HG03565 (cell line): ENCODE data around the gene FECH.
"Not testable (repeated sequence)": the region's sequence is repeated elsewhere in the genome, so short reads cannot be mapped to it uniquely, and the experiment has no call there.

Experiments
- ATAC-seq: cut with Tn5 transposase; IDR thresholded peaks from one replicate; pipeline ENCODE4 v1.9.1; 2021; ENCODE audit warnings: mild to moderate bottlenecking, moderate library complexity; ENCODE audit not compliant: unreplicated experiment

The FECH gene, protein sequence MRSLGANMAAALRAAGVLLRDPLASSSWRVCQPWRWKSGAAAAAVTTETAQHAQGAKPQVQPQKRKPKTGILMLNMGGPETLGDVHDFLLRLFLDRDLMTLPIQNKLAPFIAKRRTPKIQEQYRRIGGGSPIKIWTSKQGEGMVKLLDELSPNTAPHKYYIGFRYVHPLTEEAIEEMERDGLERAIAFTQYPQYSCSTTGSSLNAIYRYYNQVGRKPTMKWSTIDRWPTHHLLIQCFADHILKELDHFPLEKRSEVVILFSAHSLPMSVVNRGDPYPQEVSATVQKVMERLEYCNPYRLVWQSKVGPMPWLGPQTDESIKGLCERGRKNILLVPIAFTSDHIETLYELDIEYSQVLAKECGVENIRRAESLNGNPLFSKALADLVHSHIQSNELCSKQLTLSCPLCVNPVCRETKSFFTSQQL

DNA sequence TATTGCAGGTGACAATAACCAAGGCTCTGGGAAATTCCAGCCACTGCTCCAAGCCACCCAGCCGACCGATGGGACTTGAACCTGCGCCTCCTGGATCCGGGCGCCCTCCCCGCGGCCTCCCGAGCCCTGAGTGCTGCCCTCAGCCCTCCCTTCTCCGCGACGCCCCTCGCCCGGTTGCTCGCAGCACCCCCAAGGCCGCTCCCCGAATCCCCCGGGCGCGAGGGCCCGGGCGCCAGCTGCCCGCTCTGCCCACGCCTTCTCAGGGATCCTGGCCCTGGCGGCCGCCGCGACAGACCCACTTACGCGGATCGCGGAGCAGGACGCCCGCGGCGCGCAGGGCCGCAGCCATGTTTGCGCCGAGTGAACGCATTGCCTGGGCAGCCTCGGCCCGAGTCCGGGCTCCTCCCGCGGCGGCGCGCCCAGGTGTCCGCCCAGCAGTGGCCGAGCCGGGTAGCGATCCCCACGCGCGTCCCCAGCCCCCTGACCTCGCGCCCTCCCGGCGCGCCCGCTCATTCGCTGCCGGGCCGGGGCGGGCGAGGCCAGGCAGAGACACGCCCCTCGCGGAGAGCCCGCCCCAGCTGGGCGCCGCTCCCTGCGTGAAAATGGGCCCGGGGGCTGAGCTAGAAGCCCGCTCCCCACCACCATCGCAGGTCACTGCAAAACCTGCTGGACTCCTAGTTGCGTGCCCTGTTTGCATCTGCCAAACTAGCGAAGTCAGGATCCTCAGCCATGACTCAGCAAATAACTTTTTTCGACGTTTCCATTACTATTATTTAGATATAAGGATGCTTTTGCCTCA, at the start of gene FECH:
FECH (minus strand) TSS at position 452 of the 799 bp plus-strand sequence; CDS start at position 370, 82 bp downstream.
- ATAC-seq = peak; percentile 83

DNA sequence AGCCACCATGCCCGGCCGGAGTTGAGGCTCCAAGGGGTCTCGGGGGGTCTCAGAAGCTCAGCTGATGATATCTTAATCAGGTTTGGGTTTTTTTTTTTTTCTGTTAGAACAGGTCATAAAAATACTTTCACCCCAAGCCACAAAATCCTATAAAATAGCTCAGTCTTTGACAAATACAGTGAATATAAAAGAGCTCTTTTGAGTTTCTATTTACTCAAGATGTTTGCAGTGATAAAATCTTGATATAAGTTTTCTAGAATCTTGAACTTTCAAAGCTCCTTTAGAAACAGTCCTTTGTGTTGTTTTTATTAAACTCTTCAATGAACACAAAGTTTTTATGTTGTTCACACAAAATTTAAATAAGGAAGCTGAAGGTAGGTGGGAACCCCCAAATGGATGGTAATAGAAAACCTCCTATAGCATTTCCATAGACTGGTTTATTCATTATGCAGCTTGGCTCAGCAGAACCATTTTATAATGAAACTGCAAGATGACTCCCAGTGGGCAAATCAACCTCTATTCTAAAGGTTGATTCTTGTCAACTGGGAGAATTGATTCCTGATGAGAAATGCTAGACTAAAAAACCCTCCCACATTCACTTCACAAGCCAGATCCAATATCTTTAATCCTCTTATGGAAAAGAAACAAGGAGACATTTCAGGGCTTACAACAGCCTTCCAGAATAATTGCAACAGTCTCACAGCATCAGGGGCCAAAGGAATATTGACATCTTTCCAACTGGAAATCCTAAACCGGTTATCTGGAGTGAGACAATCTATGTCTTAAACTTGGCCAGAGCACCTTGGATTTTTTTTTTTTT, 48.7 kb upstream of the FECH start:
- no peak for ATAC-seq

DNA sequence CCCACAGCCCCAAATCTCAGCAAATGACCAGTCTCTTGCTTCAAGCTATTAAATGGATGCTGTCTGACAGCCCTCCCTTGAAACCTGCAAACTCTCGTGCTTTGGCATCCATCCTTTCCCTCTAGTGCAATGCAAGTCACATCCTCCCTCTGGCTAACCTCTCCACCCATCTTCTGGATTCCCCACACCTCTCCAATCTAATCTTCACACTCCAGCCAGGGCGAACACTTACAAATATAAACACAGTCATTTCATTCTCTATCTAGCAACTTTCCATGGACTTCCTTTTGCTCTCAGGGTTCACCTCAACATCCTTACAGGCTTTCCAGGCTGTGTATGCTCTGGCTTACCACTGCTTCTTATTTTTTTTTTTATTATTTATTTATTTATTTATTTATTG, 45.2 kb upstream of the FECH start:
- no peak for ATAC-seq

DNA sequence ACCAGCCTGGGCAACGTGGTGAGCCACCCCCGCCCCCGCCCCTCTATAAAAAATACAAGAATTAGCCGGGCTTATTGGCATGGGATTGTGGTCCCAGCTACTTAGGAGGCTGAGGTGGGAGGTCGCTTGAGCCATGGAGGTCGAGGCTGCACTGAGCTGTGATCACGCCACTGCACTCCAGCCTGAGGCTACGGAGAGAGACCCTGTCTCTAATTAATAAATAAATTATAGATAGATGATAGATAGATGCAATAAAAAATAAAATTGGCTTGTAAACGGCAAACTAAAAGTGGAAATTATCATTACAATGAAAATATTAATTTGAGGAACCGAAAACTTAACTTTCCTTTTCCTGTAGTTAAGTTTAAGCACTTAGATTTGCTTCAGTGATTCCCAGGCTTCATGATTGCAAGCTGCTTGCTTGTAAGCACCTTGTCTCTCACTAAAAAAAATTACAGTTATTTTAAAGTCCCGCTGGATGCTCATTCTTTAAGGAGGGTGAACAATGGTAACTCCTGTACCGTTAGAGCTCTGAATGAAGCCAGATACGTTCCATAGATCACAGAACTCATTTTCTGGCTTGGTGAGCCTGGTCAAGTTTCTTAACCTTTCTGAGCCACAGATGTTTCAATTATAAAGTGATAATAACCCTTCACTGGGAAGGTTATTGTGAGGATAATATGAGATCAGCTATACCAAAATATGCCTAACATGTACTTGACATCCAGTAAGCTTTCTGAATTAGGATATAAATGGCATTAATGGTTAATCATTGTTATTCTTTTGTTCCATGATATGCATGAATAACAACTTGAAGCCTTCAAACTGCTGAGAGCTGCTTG, 44.5 kb upstream of the FECH start:
- no peak for ATAC-seq

DNA sequence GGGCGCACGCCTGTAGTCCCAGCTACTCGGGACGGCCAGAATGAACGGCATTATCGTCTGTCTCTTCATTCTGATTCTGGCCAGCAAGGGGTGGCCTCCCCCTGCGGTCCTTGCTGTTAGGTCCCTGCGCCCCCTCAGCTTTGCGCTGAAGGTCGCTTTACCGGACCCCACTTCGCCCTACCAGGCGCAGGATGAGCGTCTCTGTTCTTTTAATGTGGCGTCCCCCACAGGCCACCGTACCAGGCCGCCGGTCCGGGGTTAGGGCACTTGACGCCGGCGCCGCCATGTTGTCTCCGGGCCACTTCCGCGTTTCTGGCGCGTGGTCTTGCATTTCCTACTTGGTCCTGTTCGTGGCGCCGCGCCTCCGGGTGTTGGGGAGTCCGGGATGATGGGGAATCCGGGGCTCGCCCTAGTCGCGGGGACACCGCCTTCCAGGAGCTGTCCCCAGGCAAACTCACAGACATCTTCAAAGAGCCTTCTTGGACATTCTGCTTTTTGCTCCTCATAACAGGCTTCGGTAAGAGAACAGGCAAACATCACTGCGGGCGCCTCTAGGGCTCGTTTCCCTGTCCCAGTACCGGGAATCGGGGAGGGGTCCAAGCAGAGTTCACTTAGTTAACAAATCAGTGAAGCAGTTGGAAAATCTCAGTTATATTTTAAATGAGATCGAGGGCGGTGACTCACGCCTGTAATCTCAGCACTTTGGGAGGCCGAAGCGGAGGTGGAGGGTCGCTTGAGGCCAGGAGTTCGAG, 43.7 kb upstream of the FECH start:
- ATAC-seq = peak; percentile 89

DNA sequence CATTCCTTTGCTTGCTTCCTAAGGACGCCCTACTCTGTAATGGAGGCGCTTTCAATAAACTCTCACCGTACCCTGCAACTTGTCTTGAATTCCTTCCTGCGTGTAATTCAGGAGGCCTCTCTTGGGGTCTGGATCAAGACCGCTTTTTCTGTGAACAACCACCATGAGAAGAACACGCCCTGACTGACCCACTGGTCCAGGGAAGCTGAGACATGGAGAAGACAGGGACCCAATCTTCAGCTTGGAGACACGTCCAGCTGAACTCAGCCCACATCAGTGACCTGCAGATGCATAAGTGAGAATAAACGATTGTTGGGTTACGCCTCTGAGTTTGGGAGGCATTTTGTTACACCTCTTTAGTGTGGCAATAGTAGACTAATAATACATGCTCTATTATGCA, 42.9 kb upstream of the FECH start:
- ATAC-seq = no peak

DNA sequence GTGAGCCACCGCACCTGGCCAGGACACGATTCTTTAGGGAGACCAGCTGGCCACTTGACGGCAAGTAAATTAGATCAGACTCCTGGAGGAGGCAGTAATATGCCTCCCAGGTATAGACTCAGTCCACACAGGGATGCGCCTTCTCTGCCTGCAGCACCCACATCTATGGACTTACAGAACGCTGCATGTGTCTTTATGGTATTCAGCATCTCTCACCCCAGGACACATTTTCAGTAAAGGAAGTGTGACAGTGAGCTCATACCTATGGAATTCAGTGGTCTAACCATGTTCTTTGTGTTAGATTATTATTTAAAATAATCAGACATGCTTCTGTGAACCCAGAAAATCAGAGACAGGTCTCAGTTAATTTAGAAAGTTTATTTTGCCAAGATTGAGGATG, 41.0 kb upstream of the FECH start:
- ATAC-seq = no peak

DNA sequence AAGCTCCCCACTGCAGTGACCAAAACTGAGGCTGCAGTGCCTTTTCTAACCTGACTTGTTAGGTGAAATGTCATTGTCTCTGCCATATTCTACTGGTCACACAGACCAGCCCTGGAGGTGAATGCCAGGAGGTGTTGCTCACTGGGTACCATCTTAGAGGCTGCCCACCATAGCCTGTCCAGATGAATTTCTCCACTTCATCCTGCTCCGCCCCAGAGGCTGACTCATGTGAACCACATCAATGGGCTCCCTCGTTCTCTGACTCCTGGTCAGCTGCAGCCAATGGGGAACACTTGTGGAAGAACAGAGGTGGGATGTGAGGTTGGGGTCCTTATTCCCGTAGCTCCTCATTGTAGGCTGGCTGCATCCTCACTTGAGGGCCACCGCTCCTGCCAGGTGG, 38.5 kb upstream of the FECH start:
- ATAC-seq = no peak

DNA sequence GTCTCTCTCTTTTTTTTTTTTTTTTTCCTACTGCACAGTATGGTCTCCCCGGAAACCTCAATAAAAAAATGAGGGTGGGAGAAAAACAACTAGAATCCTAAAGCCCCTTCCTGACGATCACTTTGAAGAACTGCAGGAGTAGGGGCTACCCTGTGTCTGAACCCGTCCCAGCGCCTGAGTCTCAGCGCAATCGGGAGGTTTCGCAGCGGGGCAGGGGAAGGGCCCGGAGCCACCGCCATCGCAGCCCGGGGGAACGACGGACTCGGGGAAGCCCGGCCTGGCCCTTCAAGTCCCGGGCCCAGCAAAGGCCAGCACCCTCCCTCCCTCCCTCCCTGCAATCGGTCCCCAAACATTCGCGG, 34.7 kb upstream of the FECH start:
- no peak for ATAC-seq

DNA sequence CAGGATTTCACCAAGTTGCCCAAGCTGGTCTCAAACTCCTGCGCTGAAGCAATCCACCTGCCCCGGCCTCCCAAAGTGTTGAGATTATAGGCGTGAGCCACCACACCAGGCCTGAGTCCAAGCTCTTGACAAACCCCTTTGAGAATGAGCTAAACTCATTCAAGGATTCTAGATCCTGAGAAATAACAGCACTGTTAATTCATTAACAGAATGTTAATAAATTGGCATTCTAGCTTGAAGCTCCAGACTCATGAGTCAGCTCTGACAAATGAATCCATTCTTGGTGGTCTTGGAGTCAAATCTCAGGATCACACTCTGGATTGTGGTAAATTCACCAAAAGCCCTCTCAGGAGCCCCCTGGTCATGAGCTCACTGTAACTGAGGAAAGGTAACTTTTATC, 33.4 kb upstream of the FECH start:
- no peak for ATAC-seq

DNA sequence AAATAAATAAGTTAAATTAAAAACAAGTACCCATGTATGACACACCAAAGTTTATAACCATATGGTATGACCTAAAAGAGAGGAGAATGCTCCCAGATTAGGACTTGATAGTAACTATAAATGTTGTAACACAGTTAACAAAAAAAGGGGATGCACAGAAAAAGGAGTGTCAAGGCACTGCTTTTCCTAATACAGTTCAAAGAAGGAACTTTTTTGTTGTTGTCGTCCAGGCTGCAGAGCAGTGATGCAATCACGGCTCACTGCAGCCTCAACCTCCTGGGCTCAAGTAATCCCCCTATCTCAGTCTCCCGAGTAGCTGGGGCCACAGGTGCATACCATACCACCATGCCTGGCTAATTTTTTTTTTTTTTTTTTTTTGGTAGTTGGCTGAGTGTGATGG, 32.4 kb upstream of the FECH start:
- no peak for ATAC-seq

DNA sequence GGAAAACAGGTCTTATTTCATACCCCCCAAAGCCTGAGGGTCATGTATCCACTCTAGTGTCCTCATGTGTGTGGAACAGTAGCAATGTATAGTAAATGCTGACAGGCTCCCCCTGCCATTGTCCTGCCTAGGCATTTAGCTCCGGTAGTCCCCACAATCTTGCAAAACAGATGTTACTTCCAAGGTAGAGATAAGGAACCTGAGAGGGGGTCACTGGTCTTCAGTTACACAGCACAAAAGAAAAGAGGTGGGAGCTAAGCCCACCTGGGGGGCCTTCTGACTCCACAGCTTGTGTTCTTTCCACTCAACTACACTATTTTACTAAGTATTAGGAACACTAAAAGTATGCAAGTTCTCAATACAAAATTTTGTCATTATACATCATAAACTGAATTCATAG, 17.4 kb upstream of the FECH start:
- no peak for ATAC-seq

DNA sequence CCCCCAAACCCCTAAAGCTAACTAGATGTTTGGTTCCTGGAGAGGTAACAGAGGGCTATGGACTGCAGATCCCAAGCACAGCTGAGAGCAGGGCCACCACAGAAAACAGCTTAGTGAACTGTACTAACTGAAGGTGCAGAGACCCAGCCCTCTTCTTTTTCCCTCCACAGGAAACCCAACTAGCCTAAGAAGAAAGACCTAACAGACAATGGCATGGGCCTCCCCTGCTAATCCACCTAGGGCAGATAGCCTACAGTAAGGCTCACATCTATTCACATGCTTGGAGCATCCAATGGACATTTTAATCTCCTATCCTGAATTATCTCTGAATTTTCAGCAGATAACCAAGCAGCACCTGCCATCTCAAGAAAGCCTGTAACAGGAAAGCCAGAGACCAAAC, 8.8 kb upstream of the FECH start:
- no peak for ATAC-seq

DNA sequence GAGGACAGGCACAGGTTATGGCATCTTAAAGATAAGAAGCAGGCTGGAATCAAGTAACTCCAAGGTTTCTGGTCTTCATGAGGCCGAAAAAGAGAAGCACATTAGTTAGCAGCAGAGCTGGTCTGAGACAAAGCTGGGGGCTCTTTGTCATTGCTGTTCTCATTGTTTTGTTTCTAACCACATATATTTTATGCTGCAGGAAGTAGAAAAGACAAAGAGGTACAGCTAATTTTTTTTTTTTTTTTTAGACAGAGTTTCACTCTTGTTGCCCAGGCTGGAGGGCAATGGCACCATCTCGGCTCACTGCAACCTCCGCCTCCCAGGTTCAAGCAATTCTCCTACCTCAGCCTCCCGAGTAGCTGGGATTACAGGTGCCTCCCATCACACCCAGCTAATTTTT, 6.2 kb upstream of the FECH start:
- not testable (repeated sequence) for ATAC-seq

DNA sequence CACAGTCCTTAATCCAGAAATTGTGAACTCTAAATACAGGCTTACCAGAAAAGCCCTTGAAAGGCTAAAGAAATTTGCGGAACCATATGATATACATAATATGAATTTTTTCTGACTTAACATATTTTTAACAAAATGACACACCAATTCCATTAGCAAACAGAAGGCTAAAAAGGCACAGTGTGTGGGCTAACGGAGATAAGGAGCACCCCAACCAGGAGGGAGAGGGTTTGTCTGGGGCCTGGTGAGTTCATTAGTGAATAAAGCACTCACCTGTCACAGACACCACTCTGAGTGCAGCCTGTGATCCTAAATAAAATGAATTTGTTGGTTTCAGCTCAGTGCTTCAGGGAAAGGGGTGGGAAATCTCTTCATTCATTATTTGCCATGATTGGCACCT, 2.7 kb upstream of the FECH start:
- no peak for ATAC-seq

DNA sequence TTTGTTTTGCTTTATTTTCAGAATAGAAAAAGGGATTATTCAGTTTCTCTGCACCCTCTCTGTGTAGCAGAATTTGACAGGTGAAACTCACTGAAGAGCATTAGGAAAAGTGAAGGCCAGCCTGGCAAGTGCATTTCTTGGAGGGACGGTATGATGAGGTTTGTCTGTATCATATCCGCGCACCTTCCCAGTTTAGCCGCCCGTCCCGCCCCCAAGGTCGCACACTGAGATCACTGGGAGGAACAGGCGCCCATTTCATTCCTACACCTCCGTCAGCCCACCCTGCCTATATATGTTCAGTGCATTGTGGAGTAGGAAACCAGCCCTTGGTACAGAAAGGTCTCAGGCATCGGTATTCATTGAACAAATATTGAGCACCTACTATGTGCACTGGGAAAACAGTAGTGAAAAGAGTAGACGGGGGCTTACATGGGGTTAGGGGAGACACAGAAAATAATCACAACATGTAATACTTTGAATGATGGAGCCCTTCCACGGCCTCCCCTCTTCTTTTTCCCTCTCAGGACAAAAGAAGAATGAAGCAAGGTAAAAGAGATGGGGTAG, 678 bp upstream of the FECH start:
- no peak for ATAC-seq

DNA sequence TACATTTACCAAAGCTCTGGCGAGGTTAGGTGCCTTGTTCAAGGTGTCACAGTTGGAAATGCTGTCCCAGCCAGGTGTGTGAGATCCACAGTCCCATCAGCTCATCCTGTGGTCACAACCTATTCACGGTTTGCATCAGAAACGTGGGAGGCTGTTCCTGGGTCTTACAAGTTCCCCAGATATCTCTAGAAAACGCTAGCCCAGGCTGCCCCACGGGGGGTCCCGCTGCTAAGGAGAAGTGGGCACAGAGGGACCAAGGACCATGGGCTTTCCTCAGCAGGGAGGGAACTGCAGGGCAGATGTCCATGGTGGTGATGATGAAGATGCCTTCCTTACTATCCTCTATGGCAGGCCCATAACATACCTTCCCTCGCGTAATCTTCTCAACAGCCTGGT, 649 bp downstream of the FECH start:
- ATAC-seq = no peak

DNA sequence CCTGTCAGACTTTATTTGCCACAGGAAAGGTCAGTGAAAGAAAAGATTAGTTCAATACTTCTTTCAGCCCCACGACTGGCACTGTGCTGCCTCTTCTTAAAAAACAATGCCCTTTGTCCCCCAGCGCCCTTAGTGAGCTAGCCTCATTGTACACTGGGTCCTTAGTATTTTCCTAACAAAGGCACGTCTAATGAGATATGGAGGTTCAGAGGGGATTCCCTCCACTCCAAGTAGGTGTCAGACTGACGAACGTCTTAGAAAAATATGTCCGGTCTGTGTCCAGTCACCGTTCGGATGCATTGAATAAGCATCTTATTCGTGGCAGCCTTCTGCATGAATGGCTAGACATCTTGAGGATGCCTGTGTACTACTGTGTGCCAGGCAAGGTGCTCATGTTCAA, 1.1 kb downstream of the FECH start:
- no peak for ATAC-seq

DNA sequence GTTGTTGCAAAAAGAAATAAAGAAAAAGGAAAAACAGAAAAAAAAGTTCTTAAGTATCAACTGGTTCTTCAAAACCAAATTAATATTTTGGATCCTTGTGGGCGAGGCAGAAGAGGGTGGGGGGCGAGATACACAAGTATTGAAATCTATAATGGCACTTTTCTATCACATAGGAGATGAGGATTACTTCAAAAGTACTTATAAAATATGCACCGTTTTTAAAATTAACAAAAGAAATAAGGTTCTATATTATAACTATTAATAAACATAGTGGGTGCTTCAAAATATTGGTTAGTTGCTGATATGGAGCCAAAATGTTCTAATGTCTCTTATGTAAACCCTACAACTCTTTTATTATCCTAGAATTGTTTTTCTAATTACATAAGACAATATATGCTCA, 2.1 kb downstream of the FECH start:
- no peak for ATAC-seq
